Mucosa of descending colon (tissue), 3 donors: ENCODE data around the gene RETREG2. TPM values are rescaled to one million over a fixed set of nuclear protein-coding genes. Genes with fewer than 3 reads are reported as not detected.

Experiments
- ATAC-seq: fragments of 200-7000 bp; cut with Tn5 transposase; one replicate; pipeline ENCODE4 v1.9.1; 2020; ENCODE audit warnings: mild to moderate bottlenecking, moderate library complexity
- DNase-seq, 3 donors: peaks; one replicate each; pipeline ENCODE4 v3.0.0-alpha.2; 2020
- H3K36me3 ChIP-seq: fragments of 200-600 bp; one replicate; pipeline ENCODE4 v1.8.0; 2021; ENCODE audit warnings: low read depth, mild to moderate bottlenecking
- H3K4me1 ChIP-seq: fragments of 200-600 bp; one replicate; pipeline ENCODE4 v1.8.0; 2021; ENCODE audit warnings: low read depth, mild to moderate bottlenecking
- H3K4me3 ChIP-seq: fragments of 200-600 bp; one replicate; pipeline ENCODE4 v1.8.0; 2021; ENCODE audit warnings: mild to moderate bottlenecking
- H3K9me3 ChIP-seq: fragments of 200-600 bp; one replicate; pipeline ENCODE4 v1.8.0; 2021; ENCODE audit warnings: mild to moderate bottlenecking
- CTCF ChIP-seq: fragments of 200-600 bp; IDR thresholded peaks from one replicate; pipeline ENCODE4 v1.8.0; 2022; ENCODE audit warnings: antibody characterized with exemption, mild to moderate bottlenecking
- intact Hi-C, 2 donors: fragments of 100-400 bp; cut with DNase I in 1 of 2; cut with micrococcal nuclease in 1 of 2; formaldehyde crosslinking; loops; one replicate each; pipeline versions ENCODE4 v1.11.0 to v1.11.1; 2022; cut with DNase I, micrococcal nuclease
- total RNA-seq, 3 donors: library from RNA; stranded (reverse); fragmentation: NEBNext Ultra II Directional in 2 of 3; extraction: Animal tissue kit (Norgen Biotek cat#: 25700) in 2 of 3; gene quantifications; one replicate each; pipeline versions ENCODE4 v1.2.1 to v1.2.4, GENCODE V29; 2021 to 2023
- donor health status: DM: no; HTN: no; CAD: no; lungs with moderate emphysema.
- donor health status: DM: no; HTN: no; CAD: no.
- donor health status: DM: no; HTN: yes; CAD: no.

The RETREG2 gene
- total RNA-seq, 3 donors from 2014 or later: 110 to 159 (median 110) TPM

DNA sequence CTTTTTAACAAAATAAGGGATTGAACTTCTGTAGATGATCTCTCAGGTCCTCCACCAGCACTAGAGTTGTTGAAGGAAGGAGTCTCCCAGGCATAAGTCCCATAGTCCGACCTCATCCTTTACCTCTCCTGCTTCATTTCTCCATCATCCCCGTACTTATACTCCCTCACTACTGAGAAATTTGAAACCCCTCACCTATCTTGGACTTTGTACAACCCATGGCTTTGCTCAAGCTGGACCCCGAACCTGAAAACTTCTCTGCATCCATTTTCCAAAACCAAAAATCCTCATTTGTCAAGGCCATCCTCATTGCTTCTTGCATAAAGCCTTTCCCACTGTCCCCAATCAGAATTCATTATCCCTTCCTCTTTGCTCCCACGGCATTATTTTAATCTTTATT lies 17.0 kb upstream of the RETREG2 start:
- Histone ChIP-seq H3K4me3 (no peak overlapping the region), H3K4me1 (peaks cover 5% of the 10 kb centered on the region), H3K9me3 (no peaks in the 10 kb centered on the region), H3K36me3 (no peaks in the 10 kb centered on the region)
- ATAC-seq (no peak), DNase-seq (no peak)
- TF ChIP-seq CTCF: no peak
- intact Hi-C loops: loop anchor here (5.0 to 10.0 kb wide), 3 partner anchors 54 to 144 kb away; partner anchors contain the start of genes ABCB6 (in 1 of the 2) and PTPRN (in 1 of the 2)

GRCh38 chr2:219163156-219163555 lies 14.9 kb upstream of the RETREG2 start:
- H3K9me3 ChIP-seq: no peaks in the 10 kb centered on the region
- intact Hi-C loops: loop anchor here (5.0 to 10.0 kb wide), 3 partner anchors 52 to 142 kb away; partner anchors contain the start of genes ABCB6 (in 1 of the 2) and PTPRN (in 1 of the 2)

GRCh38 chr2:219165058-219165911 lies 12.8 kb upstream of the RETREG2 start:
- intact Hi-C loops: loop anchor here in 1 of 2 donors (10.0 kb wide), 2 partner anchors 50 to 140 kb away; partner anchors contain the start of genes ABCB6 and PTPRN
- Histone ChIP-seq H3K4me3 (no peak overlapping the region), H3K9me3 (no peaks in the 10 kb centered on the region), H3K4me1 (peaks cover 2% of the 10 kb centered on the region), H3K36me3 (no peaks in the 10 kb centered on the region)
- TF ChIP-seq CTCF: no peak
- DNase-seq (no peak), ATAC-seq (no peak)

More at GRCh38 chr2:219163156-219163555, 14.9 kb upstream of the RETREG2 start:
- Histone ChIP-seq H3K36me3 (no peaks in the 10 kb centered on the region), H3K4me1 (peaks cover 5% of the 10 kb centered on the region), H3K4me3 (no peak overlapping the region)
- DNase-seq: no peak
- ATAC-seq: no peak
- TF ChIP-seq CTCF: no peak

DNA sequence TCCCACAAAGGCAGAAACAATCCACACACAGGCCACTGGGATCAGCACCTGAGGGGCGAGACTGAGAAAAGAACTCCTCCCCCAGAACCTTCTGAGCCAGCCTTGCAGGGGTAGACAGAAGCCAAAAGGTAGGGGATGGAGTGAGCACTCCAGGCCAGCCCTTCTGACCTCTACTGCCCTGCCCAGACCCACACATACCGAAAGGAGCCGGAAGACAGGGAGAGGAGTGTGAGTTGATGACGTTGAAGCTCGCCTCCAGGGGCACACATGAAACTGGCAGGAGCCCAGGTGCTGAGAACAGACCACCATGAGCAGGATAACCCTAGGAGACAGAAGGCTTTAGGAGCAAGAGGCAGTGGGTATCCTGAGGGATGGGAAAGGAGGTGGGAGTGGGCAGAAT lies 10.1 kb upstream of the RETREG2 start:
- Histone ChIP-seq H3K36me3 (no peaks in the 10 kb centered on the region), H3K4me1 (peaks cover 10% of the 10 kb centered on the region), H3K4me3 (no peak overlapping the region), H3K9me3 (no peaks in the 10 kb centered on the region)
- no peak for TF ChIP-seq CTCF
- no peak for DNase-seq
- no peak for ATAC-seq
- intact Hi-C loops: loop anchor here in 1 of 2 donors (10.0 kb wide), 2 partner anchors 47 to 137 kb away; partner anchors contain the start of genes ABCB6 and PTPRN

DNA sequence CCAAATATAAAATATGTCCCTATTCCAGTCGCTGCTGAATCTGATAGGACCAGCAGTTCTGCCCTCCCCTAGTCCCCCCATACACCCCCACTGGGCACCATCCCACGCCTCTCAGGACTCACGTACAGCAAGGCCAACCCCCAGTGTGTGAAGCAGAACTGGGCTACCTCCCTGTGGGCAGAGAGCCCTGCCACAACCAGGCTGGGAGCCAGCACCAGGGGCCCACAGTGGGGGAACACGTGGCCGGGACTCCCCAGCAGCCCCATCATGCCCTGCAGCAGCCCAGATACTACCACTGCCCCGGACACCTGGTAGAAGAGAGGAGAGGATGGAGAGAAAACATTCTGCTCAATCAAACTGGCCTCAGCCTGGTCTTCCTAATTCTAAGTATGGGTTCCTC lies 9.5 kb upstream of the RETREG2 start:
- Histone ChIP-seq H3K36me3 (no peaks in the 10 kb centered on the region), H3K4me1 (peaks cover 10% of the 10 kb centered on the region), H3K4me3 (no peak overlapping the region), H3K9me3 (no peaks in the 10 kb centered on the region)
- ATAC-seq (no peak), DNase-seq (no peak)
- intact Hi-C loops: loop anchor here in 1 of 2 donors (10.0 kb wide), 2 partner anchors 46 to 136 kb away; partner anchors contain the start of genes ABCB6 and PTPRN
- TF ChIP-seq CTCF: no peak
